HepG2 (cell line): ENCODE results near the gene RASSF8. TPM values are rescaled to one million over a fixed set of nuclear protein-coding genes. Genes with fewer than 3 reads are reported as not detected.

Experiments
- ATAC-seq: fragments of 200-7000 bp; cut with Tn5 transposase; 3 replicates; pipeline ENCODE4 v1.9.1; 2020; ENCODE audit warnings: mild to moderate bottlenecking, moderate library complexity
- BruUV-seq: library from RNA; stranded (reverse); fragments of 400-500 nt; replicated peaks from 2 replicates; lab custom pipeline; 2021; lab: Mats Ljungman, UMichigan
- CTCF ChIA-PET: fragments of 300-600 bp; formaldehyde crosslinking; extraction: SDS; loops from one replicate; lab custom pipeline; 2021; ENCODE audit warnings: low total read pairs, inconsistent platforms, low intra/inter-chr PET ratio; lab: Yijun Ruan, JAX
- POLR2A ChIA-PET: fragments of 350-600 bp; sonication (Branson Sonifier 250); formaldehyde crosslinking; loops from one replicate; lab custom pipeline; 2020; ENCODE audit warnings: antibody characterized with exemption, inconsistent platforms; lab: Yijun Ruan, JAX
- DNase-seq: peaks from one replicate; pipeline ENCODE4 v3.0.0-alpha.2; 2015; ENCODE audit warnings: low spot score
- FAIRE-seq: peaks from 3 replicates; lab custom pipeline; 2011; peaks lifted over from hg19 to GRCh38; lab: Jason Lieb, UNC
- H2AFZ ChIP-seq: one replicate; pipeline ENCODE4 v1.6.1; 2011; ENCODE audit warnings: low read length, inconsistent platforms
- H3K27ac ChIP-seq: fragments of 300-600 bp; 3 replicates; pipeline ENCODE4 v1.8.0; 2011; ENCODE audit warnings: mixed run types, mild to moderate bottlenecking, mixed read lengths, low read length, inconsistent platforms; ENCODE audit not compliant: insufficient read depth; ENCODE audit errors: extremely low read length
- H3K27me3 ChIP-seq, 2 experiments: fragments of 200-600 bp in 1 of 2; 2 replicates in 1 of 2; 3 replicates in 1 of 2; pipeline versions ENCODE4 v1.6.0 to v1.8.0; 2011; ENCODE audit warnings: low read length in 2 of 2, mild to moderate bottlenecking in 2 of 2, moderate library complexity in 2 of 2, inconsistent platforms in 1 of 2; ENCODE audit not compliant: insufficient read depth in 2 of 2, control insufficient read depth in 1 of 2
- H3K36me3 ChIP-seq, 2 experiments: fragments of 200-600 bp in 1 of 2; replicated peaks in 1 of 2; 2 replicates in 1 of 2; 3 replicates in 1 of 2; pipeline versions ENCODE4 v1.5.1 to v1.8.0; 2011; ENCODE audit warnings: low read length in 2 of 2, inconsistent platforms in 1 of 2; ENCODE audit not compliant: insufficient read depth in 2 of 2, control insufficient read depth in 1 of 2
- H3K4me1 ChIP-seq: 2 replicates; pipeline ENCODE4 v1.5.1; 2012; ENCODE audit warnings: low read length, inconsistent platforms; ENCODE audit not compliant: insufficient read depth
- H3K4me2 ChIP-seq: 2 replicates; pipeline ENCODE4 v1.6.0; 2011; ENCODE audit warnings: low read depth, low read length, inconsistent platforms
- H3K4me3 ChIP-seq, 3 experiments: fragments of 200-600 bp in 1 of 3; sonication (generic), shearing (Covaris generic) in 1 of 3; replicated peaks in 1 of 3; 2 replicates each; pipeline ENCODE4 v1.5.1; 2011 to 2016; ENCODE audit warnings: low read length in 3 of 3, inconsistent platforms in 2 of 3, low read depth in 2 of 3, mild to moderate bottlenecking in 2 of 3, control low read depth in 1 of 3, mixed read lengths in 1 of 3; ENCODE audit not compliant: insufficient read depth in 1 of 3
- H3K79me2 ChIP-seq: one replicate; pipeline ENCODE4 v1.6.1; 2011; ENCODE audit warnings: low read length, inconsistent platforms; ENCODE audit not compliant: insufficient read depth
- H3K9ac ChIP-seq: 2 replicates; pipeline ENCODE4 v1.6.0; 2011; ENCODE audit warnings: mild to moderate bottlenecking, low read depth, low read length, inconsistent platforms; ENCODE audit not compliant: insufficient read depth
- H3K9me3 ChIP-seq: 2 replicates; pipeline ENCODE4 v1.5.1; 2012; ENCODE audit warnings: mild to moderate bottlenecking, low read length
- H4K20me1 ChIP-seq: 2 replicates; pipeline ENCODE4 v1.6.0; 2011; ENCODE audit warnings: inconsistent platforms, mild to moderate bottlenecking, low read length, moderate library complexity; ENCODE audit not compliant: insufficient read depth
- ARNT2 ChIP-seq: sonication (generic); formaldehyde crosslinking; IDR thresholded peaks from 2 replicates; pipeline ENCODE4 v1.8.0; 2022; ENCODE audit warnings: mild to moderate bottlenecking, low read depth, missing genetic modification reagents, moderate library complexity
- CHCHD3 ChIP-seq: sonication (generic); formaldehyde crosslinking; IDR thresholded peaks from 2 replicates; pipeline ENCODE4 v1.8.0; 2022; ENCODE audit warnings: mild to moderate bottlenecking, missing genetic modification reagents, moderate library complexity
- NFE2 ChIP-seq: sonication (generic); formaldehyde crosslinking; IDR thresholded peaks from 2 replicates; pipeline ENCODE4 v1.4.0; 2020; ENCODE audit warnings: missing genetic modification reagents
- RBM39 ChIP-seq: fragments of 200-400 bp; formaldehyde crosslinking; IDR thresholded peaks from one replicate; pipeline ENCODE4 v1.6.1; 2018; ENCODE audit warnings: antibody characterized with exemption, mild to moderate bottlenecking, low read depth, low read length; ENCODE audit not compliant: poor library complexity, severe bottlenecking
- THYN1 ChIP-seq: sonication (generic); formaldehyde crosslinking; IDR thresholded peaks from 2 replicates; pipeline ENCODE4 v1.8.1; 2023; ENCODE audit warnings: low read depth, mild to moderate bottlenecking, moderate library complexity, missing genetic modification reagents, borderline replicate concordance
- ZNF558 ChIP-seq: sonication (generic); formaldehyde crosslinking; IDR thresholded peaks from 2 replicates; pipeline ENCODE4 v1.9.0; 2022; ENCODE audit warnings: mild to moderate bottlenecking, missing genetic modification reagents, borderline replicate concordance
- ZNF678 ChIP-seq: sonication (generic); formaldehyde crosslinking; IDR thresholded peaks from 2 replicates; pipeline ENCODE4 v1.4.0; 2020; ENCODE audit warnings: mild to moderate bottlenecking, missing genetic modification reagents
- ZNF7 ChIP-seq: IDR thresholded peaks from 2 replicates; pipeline ENCODE4 v1.6.1; 2016; ENCODE audit warnings: missing biosample characterization, missing genetic modification reagents
- WGBS: methylation state at CpG from one replicate; pipeline ENCODE4 v1.1.6; 2017; ENCODE audit warnings: low lambda C conversion rate; 5-methylcytosine and 5-hydroxymethylcytosine counted together
- in situ Hi-C: cut with HindIII; loops from 2 replicates; pipeline ENCODE4 v1.10.0; 2017; ENCODE audit warnings: low pct_unique_long_range_greater_than_20kb; ENCODE audit not compliant: extremely low pct_ligation_motif_present
- intact Hi-C: fragments of 100-400 bp; cut with micrococcal nuclease; formaldehyde crosslinking; loops from one replicate; pipeline ENCODE4 v1.10.0; 2022; ENCODE audit not compliant: unreplicated experiment
- polyA plus RNA-seq, 8 experiments: library from polyadenylated mRNA; depleted of rRNA in 3 of 8; stranded (reverse) in 7 of 8; unstranded in 1 of 8; fragments of >200 nt; fragmentation: Illumina TruSeq in 4 of 8; extraction: Trizol in 4 of 8; gene quantifications; 2 replicates each; pipeline versions ENCODE4 v1.2.1 to v1.2.3, GENCODE V29; 2011 to 2016; ENCODE audit warnings: low read depth in 4 of 8, missing spikeins in 1 of 8, mixed read lengths in 1 of 8; ENCODE audit not compliant: insufficient read depth in 1 of 8
- total RNA-seq, 5 experiments: library from RNA; depleted of rRNA; stranded (reverse); fragments of >200 nt; fragmentation: Illumina TruSeq; extraction: Trizol; gene quantifications; 2 replicates each; pipeline ENCODE4 v1.2.3, GENCODE V29; 2016; ENCODE audit warnings: low read depth in 1 of 5
- TF ChIP-seq, protein P1 (sequence below): sonication (generic); formaldehyde crosslinking; IDR thresholded peaks from 2 replicates; pipeline ENCODE4 v1.9.0; 2021; ENCODE audit warnings: missing genetic modification reagents, borderline replicate concordance
- TF ChIP-seq, protein P2 (sequence below): sonication (generic); formaldehyde crosslinking; IDR thresholded peaks from 2 replicates; pipeline ENCODE4 v1.4.0; 2020; ENCODE audit warnings: missing genetic modification reagents
- TF ChIP-seq, protein P3 (sequence below): sonication (generic); formaldehyde crosslinking; IDR thresholded peaks from 2 replicates; pipeline ENCODE4 v1.8.1; 2023; ENCODE audit warnings: mild to moderate bottlenecking, missing genetic modification reagents, borderline replicate concordance
- TF ChIP-seq, protein P4 (sequence below): sonication (generic); formaldehyde crosslinking; IDR thresholded peaks from 2 replicates; pipeline ENCODE4 v1.8.0; 2022; ENCODE audit warnings: mild to moderate bottlenecking, missing genetic modification reagents

Gene RASSF8
- total and polyA plus RNA-seq, 2 of the 13 experiments (the other 11 are each of a cell fraction or from before 2014, with no cell fraction given) = 0.82 to 9.2 TPM

DNA sequence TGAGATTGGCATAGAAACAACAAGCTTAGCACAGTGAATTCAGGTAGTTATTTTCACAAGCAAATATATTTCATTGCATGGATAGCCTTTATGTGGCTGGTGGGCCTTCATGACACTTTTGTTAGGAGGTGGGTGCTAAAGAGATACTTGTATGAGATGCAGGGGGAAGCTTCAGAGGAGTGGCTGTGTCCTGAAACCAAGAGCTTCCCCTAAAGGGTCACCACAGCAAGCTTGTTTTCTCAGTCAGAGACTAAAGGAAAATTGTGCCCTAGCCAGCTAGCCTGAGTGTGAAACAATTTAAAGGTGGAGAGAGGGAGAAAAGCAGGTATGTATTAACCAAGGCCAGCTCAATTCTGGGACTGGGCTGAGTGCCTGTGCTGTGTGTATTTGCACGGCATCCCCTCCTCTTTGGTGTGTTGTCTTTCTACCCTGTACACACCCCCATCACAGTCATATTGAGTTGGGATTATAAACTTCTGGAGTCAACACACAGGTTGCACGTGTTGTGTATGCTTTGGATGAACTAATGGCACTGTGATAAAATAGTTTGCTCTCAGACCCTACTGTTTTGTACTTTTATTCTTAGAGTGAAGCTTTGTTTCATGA, 79.2 kb downstream of the RASSF8 start (continued):
- TF ChIP-seq, protein P1, sequence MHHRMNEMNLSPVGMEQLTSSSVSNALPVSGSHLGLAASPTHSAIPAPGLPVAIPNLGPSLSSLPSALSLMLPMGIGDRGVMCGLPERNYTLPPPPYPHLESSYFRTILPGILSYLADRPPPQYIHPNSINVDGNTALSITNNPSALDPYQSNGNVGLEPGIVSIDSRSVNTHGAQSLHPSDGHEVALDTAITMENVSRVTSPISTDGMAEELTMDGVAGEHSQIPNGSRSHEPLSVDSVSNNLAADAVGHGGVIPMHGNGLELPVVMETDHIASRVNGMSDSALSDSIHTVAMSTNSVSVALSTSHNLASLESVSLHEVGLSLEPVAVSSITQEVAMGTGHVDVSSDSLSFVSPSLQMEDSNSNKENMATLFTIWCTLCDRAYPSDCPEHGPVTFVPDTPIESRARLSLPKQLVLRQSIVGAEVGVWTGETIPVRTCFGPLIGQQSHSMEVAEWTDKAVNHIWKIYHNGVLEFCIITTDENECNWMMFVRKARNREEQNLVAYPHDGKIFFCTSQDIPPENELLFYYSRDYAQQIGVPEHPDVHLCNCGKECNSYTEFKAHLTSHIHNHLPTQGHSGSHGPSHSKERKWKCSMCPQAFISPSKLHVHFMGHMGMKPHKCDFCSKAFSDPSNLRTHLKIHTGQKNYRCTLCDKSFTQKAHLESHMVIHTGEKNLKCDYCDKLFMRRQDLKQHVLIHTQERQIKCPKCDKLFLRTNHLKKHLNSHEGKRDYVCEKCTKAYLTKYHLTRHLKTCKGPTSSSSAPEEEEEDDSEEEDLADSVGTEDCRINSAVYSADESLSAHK = no peak
- TF ChIP-seq, all 625 proteins: peak for 0

DNA sequence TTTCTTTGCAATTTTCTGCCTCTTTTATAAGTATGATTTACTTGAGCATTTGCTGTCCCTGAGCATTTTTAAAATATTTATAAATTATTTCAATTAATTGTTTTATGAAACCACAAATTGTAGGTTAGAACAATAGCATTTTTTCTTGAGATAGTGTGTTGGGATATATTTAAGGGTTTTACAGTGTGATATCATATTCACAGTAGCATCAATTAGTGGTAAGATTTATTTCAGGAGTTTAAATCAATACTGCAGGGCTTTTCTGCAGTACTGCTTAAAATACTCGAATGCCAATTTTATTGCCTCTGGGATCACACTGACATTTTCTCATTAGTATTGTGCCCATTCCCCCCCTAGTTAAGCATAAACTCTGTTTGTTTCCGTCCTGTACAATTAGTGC, 84.2 kb downstream of the RASSF8 start:
- Histone ChIP-seq H3K9ac (no peak overlapping the region), H3K36me3 (no peaks in the 10 kb centered on the region), H3K9me3 (no peaks in the 10 kb centered on the region), H3K4me1 (no peaks in the 10 kb centered on the region), H3K4me2 (no peak overlapping the region), H3K4me3 (no peak overlapping the region), H3K79me2 (no peaks in the 10 kb centered on the region), H3K27ac (no peak overlapping the region), H2AFZ (no peak overlapping the region), H3K27me3 (no peaks in the 10 kb centered on the region), H4K20me1 (no peaks in the 10 kb centered on the region)
- ATAC-seq = no peak
- WGBS = 13% methylated on average over 2 of the region's 2 CpGs
- no TSS peak for BruUV-seq
- FAIRE-seq = no peak
- in situ Hi-C loops (no loop called here), intact Hi-C loops (no loop called here)
- DNase-seq = no peak
- POLR2A ChIA-PET = no interaction called here
- CTCF ChIA-PET = no interaction called here
- TF ChIP-seq NFE2 (CRISPR knock-in tag) (no peak), ZNF678 (no peak), THYN1 (CRISPR knock-in tag) (no peak), ARNT2 (CRISPR knock-in tag) (no peak), ZNF558 (no peak), CHCHD3 (CRISPR knock-in tag) (no peak), ZNF7 (CRISPR knock-in tag) (no peak), RBM39 (no peak)
- TF ChIP-seq, protein P2, sequence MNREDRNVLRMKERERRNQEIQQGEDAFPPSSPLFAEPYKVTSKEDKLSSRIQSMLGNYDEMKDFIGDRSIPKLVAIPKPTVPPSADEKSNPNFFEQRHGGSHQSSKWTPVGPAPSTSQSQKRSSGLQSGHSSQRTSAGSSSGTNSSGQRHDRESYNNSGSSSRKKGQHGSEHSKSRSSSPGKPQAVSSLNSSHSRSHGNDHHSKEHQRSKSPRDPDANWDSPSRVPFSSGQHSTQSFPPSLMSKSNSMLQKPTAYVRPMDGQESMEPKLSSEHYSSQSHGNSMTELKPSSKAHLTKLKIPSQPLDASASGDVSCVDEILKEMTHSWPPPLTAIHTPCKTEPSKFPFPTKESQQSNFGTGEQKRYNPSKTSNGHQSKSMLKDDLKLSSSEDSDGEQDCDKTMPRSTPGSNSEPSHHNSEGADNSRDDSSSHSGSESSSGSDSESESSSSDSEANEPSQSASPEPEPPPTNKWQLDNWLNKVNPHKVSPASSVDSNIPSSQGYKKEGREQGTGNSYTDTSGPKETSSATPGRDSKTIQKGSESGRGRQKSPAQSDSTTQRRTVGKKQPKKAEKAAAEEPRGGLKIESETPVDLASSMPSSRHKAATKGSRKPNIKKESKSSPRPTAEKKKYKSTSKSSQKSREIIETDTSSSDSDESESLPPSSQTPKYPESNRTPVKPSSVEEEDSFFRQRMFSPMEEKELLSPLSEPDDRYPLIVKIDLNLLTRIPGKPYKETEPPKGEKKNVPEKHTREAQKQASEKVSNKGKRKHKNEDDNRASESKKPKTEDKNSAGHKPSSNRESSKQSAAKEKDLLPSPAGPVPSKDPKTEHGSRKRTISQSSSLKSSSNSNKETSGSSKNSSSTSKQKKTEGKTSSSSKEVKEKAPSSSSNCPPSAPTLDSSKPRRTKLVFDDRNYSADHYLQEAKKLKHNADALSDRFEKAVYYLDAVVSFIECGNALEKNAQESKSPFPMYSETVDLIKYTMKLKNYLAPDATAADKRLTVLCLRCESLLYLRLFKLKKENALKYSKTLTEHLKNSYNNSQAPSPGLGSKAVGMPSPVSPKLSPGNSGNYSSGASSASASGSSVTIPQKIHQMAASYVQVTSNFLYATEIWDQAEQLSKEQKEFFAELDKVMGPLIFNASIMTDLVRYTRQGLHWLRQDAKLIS (CRISPR knock-in tag) = no peak
- TF ChIP-seq, protein P3, sequence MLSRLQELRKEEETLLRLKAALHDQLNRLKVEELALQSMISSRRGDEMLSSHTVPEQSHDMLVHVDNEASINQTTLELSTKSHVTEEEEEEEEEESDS (CRISPR knock-in tag) = no peak
- TF ChIP-seq, protein P4, sequence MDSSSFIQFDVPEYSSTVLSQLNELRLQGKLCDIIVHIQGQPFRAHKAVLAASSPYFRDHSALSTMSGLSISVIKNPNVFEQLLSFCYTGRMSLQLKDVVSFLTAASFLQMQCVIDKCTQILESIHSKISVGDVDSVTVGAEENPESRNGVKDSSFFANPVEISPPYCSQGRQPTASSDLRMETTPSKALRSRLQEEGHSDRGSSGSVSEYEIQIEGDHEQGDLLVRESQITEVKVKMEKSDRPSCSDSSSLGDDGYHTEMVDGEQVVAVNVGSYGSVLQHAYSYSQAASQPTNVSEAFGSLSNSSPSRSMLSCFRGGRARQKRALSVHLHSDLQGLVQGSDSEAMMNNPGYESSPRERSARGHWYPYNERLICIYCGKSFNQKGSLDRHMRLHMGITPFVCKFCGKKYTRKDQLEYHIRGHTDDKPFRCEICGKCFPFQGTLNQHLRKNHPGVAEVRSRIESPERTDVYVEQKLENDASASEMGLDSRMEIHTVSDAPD (CRISPR knock-in tag) = no peak
